WI38 (cell line): ENCODE data around the gene CHADL.
A peak's percentile ranks its signal among the peaks of the same experiment; 100 is the strongest.

Experiments used
- H3K4me3 ChIP-seq: 2 replicates; pipeline ENCODE4 v1.5.1; 2011; ENCODE audit warnings: low read depth, mild to moderate bottlenecking, control low read depth, low read length
- TF ChIP-seq, protein P1 (sequence below): IDR thresholded peaks from 2 replicates; pipeline ENCODE4 v1.5.1; 2012; ENCODE audit warnings: low read depth, mild to moderate bottlenecking, control low read depth, low read length

The CHADL gene

GRCh38 chr22:41229730-41230400, 10.9 kb downstream of the CHADL start:
- TF ChIP-seq, protein P1, sequence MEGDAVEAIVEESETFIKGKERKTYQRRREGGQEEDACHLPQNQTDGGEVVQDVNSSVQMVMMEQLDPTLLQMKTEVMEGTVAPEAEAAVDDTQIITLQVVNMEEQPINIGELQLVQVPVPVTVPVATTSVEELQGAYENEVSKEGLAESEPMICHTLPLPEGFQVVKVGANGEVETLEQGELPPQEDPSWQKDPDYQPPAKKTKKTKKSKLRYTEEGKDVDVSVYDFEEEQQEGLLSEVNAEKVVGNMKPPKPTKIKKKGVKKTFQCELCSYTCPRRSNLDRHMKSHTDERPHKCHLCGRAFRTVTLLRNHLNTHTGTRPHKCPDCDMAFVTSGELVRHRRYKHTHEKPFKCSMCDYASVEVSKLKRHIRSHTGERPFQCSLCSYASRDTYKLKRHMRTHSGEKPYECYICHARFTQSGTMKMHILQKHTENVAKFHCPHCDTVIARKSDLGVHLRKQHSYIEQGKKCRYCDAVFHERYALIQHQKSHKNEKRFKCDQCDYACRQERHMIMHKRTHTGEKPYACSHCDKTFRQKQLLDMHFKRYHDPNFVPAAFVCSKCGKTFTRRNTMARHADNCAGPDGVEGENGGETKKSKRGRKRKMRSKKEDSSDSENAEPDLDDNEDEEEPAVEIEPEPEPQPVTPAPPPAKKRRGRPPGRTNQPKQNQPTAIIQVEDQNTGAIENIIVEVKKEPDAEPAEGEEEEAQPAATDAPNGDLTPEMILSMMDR, result no peak

DNA sequence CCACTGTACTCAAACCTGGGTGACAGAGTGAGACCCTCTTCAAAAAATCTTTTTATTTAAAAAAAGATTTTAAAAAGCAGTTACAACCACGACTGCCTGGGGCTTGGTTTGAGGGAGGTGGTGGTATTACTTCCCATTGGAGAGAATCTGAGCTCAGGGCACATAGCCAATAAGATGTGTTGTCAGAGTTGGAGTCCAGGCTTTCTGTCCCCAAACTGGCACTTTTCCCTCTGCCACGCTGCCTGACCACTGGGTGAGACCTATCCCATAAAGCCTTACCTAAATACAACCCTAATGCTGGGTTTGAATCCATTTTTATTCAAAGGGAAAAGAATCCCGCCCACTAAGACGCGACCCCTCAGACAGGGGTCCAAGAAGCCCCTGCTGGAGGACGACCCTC, 11.5 kb downstream of the CHADL start:
- H3K4me3 ChIP-seq, result no peak overlapping the region
- TF ChIP-seq, protein P1, result no peak

More at GRCh38 chr22:41229730-41230400, 10.9 kb downstream of the CHADL start:
- H3K4me3 ChIP-seq, result no peak overlapping the region

DNA sequence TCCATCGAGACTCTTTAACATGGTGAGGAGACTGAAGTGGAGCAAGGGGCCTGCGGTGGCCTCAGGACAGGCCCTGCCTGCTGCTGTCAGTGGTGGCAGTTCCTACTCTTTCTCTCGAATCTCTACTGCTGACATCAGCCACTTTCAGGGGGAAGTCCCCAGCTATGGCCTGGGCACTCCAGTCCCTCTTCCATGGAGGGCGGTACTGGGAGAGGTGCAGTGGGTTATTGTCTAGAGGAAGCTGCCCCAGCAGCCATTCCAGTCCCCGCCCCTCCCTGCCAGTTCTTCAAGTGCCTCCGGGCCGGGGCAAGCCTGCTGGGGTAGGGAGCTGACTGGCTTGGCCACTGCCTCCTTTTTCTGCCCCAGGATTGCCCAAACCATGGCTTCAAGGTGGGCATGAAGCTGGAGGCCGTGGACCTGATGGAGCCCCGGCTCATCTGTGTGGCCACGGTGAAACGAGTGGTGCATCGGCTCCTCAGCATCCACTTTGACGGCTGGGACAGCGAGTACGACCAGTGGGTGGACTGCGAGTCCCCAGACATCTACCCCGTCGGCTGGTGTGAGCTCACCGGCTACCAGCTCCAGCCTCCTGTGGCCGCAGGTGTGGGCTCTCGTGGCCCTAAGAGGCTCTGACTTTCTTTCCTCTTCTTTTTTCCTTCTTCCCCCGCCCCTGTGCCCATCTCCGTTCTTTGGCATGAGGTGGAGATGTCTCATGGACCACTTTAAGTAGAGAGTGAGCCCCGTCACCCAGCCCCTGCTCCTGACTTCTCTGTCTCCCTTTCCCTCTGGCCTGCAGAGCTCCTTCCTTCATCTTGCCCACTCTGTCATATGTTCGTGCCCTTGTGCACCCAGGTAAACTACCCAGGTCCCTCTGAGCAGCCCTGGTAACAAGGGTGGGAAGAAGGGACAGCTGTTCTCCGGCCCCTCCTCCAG, 13.7 kb downstream of the CHADL start:
- no peak overlapping the region for H3K4me3 ChIP-seq
- TF ChIP-seq, protein P1, result no peak

DNA sequence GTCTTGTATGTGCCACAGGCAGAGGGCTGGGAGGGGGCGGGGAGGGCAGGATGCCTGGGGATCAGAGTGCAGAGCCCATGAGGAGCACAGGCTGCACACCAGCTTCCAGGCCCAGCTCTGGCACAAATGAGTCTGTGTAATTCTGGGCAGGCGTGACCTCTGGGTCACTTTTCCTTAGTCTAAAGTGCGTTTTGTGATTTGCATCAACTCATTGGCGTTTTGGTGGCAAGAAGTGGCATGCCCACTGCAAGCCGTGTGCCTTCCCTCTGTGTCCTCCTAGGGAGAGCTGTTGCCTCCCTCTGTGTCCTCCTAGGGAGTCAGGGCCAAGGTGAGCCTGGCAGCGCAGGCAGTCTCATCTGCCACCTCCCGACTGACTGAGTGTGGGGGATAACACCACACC, 17.2 kb downstream of the CHADL start:
- TF ChIP-seq, protein P1, result no peak
- H3K4me3 ChIP-seq, result no peak overlapping the region

GRCh38 chr22:41222846-41223507, 17.8 kb downstream of the CHADL start:
- TF ChIP-seq, protein P1, result no peak
- no peak overlapping the region for H3K4me3 ChIP-seq

DNA sequence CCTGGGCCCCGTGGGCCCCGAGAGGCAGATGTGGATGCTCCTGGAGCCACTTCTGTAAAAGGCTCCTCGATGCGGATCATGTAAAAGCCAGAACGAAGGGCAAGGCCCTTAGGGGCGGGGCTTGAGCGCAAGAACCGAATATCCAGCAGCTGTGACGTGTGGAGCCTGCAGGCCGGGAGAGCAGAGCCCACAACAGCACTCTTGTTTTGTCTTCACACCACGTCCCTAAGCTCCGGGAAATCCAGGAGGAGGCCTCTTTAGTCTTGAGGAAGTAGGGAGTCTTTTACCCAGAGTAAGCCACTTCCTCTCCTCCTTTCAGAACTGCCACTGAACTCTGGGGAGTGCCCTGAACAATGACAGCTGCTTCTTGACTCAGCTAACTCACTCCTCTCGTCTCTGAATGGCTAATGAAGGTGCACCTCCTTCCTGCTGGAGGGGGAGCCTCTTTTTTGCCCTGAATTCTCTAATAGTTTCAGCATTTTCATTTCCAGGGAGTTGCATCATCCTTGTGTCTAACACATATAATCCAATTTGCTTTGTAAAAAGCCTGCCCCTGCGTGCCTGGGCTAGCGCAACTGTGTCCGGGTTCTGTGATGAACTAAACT, 23.1 kb downstream of the CHADL start:
- H3K4me3 ChIP-seq, result peak overlapping the region; percentile 35
- TF ChIP-seq, protein P1, result no peak
